ENCODE measurements around the gene EIF2B5. TPM values are rescaled to one million over a fixed set of nuclear protein-coding genes. Genes with fewer than 3 reads are reported as not detected.
"Not testable (repeated sequence)": the region's sequence is repeated elsewhere in the genome, so short reads cannot be mapped to it uniquely, and the experiment has no call there.

EIF2B5 gene
- total and polyA plus RNA-seq, 2 experiments from 2014 or later = 35.0 to 41.0 TPM

DNA sequence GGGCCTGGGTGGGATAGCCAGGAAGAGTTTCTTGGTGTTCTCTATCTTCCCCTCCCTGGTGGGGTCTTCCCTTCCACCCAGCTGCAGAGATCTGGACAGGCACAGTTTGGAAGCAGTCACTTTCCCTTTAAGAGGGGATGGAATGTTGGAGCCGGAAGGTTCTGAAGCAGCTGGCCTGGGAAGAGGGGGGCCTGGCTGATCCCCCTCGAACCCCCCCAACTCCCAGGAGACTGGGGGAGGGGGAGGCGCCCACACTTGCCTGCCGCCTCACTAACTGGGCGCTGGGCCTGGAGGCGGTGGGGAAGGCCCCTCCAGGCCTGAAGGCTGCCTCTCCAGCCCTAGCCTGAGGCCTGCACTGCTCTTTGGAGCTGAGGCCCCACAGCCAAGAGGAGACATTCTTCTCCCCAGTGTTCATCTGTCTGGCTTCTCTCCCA lies 21.4 kb downstream of the EIF2B5 start:
- Histone ChIP-seq H3K9me2 (replicated peaks; ENCODE audit: insufficient read depth) (no peaks in the 10 kb centered on the region), H3K79me2 (peaks cover 75% of the 10 kb centered on the region), H3K4me1 (ENCODE audit: insufficient read depth) (peaks cover 39% of the 10 kb centered on the region), H2AFZ (peak overlapping the region; percentile 52), H3K4me3 (peak overlapping the region; percentile 100), H3K36me3 (replicated peaks; ENCODE audit: insufficient read depth, low read depth) (no peaks in the 10 kb centered on the region), H4K20me1 (ENCODE audit: insufficient read depth, poor library complexity, severe bottlenecking) (peaks cover 46% of the 10 kb centered on the region), H3K27me3 (no peaks in the 10 kb centered on the region), H3K9me3 (ENCODE audit: low read depth) (no peaks in the 10 kb centered on the region), H3K27ac (peak overlapping the region; percentile 94), H3K4me2 (peak overlapping the region; percentile 96)
- TF ChIP-seq EZH2 (IDR thresholded peaks at IDR 0.05; ENCODE audit: borderline replicate concordance) (no peak), EZH2phosphoT487 (IDR thresholded peaks at IDR 0.05; ENCODE audit: low read depth, severe bottlenecking, unreplicated experiment) (no peak)
- TF ChIP-seq, protein P1, sequence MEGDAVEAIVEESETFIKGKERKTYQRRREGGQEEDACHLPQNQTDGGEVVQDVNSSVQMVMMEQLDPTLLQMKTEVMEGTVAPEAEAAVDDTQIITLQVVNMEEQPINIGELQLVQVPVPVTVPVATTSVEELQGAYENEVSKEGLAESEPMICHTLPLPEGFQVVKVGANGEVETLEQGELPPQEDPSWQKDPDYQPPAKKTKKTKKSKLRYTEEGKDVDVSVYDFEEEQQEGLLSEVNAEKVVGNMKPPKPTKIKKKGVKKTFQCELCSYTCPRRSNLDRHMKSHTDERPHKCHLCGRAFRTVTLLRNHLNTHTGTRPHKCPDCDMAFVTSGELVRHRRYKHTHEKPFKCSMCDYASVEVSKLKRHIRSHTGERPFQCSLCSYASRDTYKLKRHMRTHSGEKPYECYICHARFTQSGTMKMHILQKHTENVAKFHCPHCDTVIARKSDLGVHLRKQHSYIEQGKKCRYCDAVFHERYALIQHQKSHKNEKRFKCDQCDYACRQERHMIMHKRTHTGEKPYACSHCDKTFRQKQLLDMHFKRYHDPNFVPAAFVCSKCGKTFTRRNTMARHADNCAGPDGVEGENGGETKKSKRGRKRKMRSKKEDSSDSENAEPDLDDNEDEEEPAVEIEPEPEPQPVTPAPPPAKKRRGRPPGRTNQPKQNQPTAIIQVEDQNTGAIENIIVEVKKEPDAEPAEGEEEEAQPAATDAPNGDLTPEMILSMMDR (IDR thresholded peaks at IDR 0.05; ENCODE audit: poor library complexity) = no peak
- DNase-seq (ENCODE audit: low spot score) = peak; percentile 66
- 2% methylated on average over 6 of the region's 6 CpGs for WGBS (ENCODE audit: low lambda C conversion rate, missing lambda C conversion rate)

DNA sequence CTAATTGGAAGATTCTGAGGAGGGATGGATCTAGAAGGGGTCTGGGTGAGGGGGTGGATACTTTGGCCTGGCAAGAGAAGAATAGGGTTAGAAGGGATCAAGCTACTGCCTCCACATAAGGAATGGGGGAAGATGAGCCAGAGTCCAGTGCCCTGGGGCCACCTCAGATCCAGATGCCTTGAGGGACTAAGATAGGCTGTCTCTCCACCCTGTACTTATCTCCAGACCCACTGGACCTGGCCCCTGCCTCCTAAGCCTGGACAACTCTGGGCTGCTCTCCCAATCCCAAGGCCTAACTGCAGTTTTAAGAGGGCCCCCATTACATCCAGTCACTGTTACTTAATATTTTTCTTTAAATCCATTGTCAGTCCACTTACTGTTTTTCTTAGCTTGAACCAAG lies 22.0 kb downstream of the EIF2B5 start:
- TF ChIP-seq EZH2 (IDR thresholded peaks at IDR 0.05; ENCODE audit: borderline replicate concordance) (no peak), EZH2phosphoT487 (IDR thresholded peaks at IDR 0.05; ENCODE audit: low read depth, severe bottlenecking, unreplicated experiment) (no peak)
- TF ChIP-seq, protein P1 (IDR thresholded peaks at IDR 0.05; ENCODE audit: poor library complexity) = no peak
- Histone ChIP-seq H3K27ac (peak overlapping the region; percentile 94), H4K20me1 (ENCODE audit: insufficient read depth, poor library complexity, severe bottlenecking) (peaks cover 53% of the 10 kb centered on the region), H2AFZ (no peak overlapping the region), H3K4me2 (peak overlapping the region; percentile 96), H3K9me3 (ENCODE audit: low read depth) (no peaks in the 10 kb centered on the region), H3K9me2 (replicated peaks; ENCODE audit: insufficient read depth) (no peaks in the 10 kb centered on the region), H3K36me3 (replicated peaks; ENCODE audit: insufficient read depth, low read depth) (no peaks in the 10 kb centered on the region), H3K4me1 (ENCODE audit: insufficient read depth) (peaks cover 39% of the 10 kb centered on the region), H3K27me3 (no peaks in the 10 kb centered on the region), H3K4me3 (peak overlapping the region; percentile 100), H3K79me2 (peaks cover 81% of the 10 kb centered on the region)
- DNase-seq (ENCODE audit: low spot score) = no peak

DNA sequence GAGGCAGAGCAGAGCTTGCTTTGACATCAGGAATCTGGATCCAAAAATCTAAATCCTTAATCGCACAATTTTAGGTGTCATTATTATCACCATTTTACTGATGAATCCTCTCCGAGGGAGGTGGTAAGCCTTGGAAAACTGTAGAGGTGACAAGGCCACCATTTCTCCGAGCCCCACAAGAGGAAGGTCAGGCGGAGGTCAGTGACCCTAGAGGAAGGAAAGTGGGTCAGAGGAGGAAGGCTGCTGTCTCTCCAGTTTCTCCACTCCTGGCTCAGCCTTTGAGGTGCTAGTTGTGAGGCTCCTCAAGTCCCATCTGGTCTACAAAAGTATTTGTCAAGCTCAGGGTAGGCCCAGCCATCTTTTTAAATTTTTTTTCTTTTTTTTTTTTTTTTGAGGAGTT lies 23.2 kb downstream of the EIF2B5 start:
- Histone ChIP-seq H3K27ac (peak overlapping the region; percentile 4), H3K9me3 (ENCODE audit: low read depth) (no peaks in the 10 kb centered on the region), H3K4me2 (peak overlapping the region; percentile 96), H3K36me3 (replicated peaks; ENCODE audit: insufficient read depth, low read depth) (no peaks in the 10 kb centered on the region), H3K79me2 (peaks cover 88% of the 10 kb centered on the region), H4K20me1 (ENCODE audit: insufficient read depth, poor library complexity, severe bottlenecking) (peaks cover 64% of the 10 kb centered on the region), H3K9me2 (replicated peaks; ENCODE audit: insufficient read depth) (no peaks in the 10 kb centered on the region), H3K27me3 (no peaks in the 10 kb centered on the region), H3K4me3 (no peak overlapping the region), H2AFZ (no peak overlapping the region), H3K4me1 (ENCODE audit: insufficient read depth) (peaks cover 39% of the 10 kb centered on the region)
- TF ChIP-seq, protein P1 (IDR thresholded peaks at IDR 0.05; ENCODE audit: poor library complexity) = no peak
- TF ChIP-seq EZH2 (IDR thresholded peaks at IDR 0.05; ENCODE audit: borderline replicate concordance) = no peak
- TF ChIP-seq EZH2phosphoT487 (IDR thresholded peaks at IDR 0.05; ENCODE audit: low read depth, severe bottlenecking, unreplicated experiment) = no peak
- 88% methylated on average over 4 of the region's 4 CpGs for WGBS (ENCODE audit: low lambda C conversion rate, missing lambda C conversion rate)
- DNase-seq (ENCODE audit: low spot score) = no peak

DNA sequence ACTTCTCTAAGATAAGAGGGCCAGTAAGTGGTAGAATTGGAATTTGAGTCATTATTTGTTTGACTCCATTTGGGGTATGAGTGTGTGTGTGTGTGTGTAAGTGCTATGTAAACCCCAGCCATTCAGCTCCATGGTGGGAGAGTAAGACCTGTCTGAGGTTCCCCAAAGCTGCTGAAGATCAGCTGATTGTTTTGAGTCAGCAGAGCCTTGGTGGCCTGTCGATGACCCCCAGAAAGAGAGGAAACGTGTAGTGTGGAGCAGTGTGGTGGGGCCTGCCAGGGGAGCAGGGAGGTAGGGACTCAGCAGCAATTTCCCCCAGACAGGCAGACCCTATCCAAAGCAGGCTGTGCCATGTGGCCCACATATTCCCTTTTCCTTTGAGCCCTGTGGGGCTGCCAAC lies 25.3 kb downstream of the EIF2B5 start:
- no peaks in the 10 kb centered on the region for H3K27me3 ChIP-seq
- no peaks in the 10 kb centered on the region for H3K9me3 ChIP-seq (ENCODE audit: low read depth)
- H3K4me1 ChIP-seq (ENCODE audit: insufficient read depth) = peaks cover 30% of the 10 kb centered on the region
- WGBS (ENCODE audit: low lambda C conversion rate, missing lambda C conversion rate) = 58% methylated on average over 2 of the region's 2 CpGs
- no peak overlapping the region for H2AFZ ChIP-seq
- no peak for TF ChIP-seq EZH2phosphoT487 (IDR thresholded peaks at IDR 0.05; ENCODE audit: low read depth, severe bottlenecking, unreplicated experiment)
- no peak for TF ChIP-seq EZH2 (IDR thresholded peaks at IDR 0.05; ENCODE audit: borderline replicate concordance)
- TF ChIP-seq, protein P1 (IDR thresholded peaks at IDR 0.05; ENCODE audit: poor library complexity) = no peak
- H3K27ac ChIP-seq = peak overlapping the region; percentile 71
- peak overlapping the region; percentile 57 for H3K4me2 ChIP-seq
- peaks cover 73% of the 10 kb centered on the region for H4K20me1 ChIP-seq (ENCODE audit: insufficient read depth, poor library complexity, severe bottlenecking)
- H3K36me3 ChIP-seq (replicated peaks; ENCODE audit: insufficient read depth, low read depth) = no peaks in the 10 kb centered on the region
- H3K9me2 ChIP-seq (replicated peaks; ENCODE audit: insufficient read depth) = no peaks in the 10 kb centered on the region
- no peak for DNase-seq (ENCODE audit: low spot score)
- H3K79me2 ChIP-seq = peaks cover 91% of the 10 kb centered on the region
- H3K4me3 ChIP-seq = no peak overlapping the region

GRCh38 chr3:184162571-184163070 lies 27.5 kb downstream of the EIF2B5 start:
- not testable (repeated sequence) for H3K36me3 ChIP-seq (replicated peaks; ENCODE audit: insufficient read depth, low read depth); H3K9me2 ChIP-seq (replicated peaks; ENCODE audit: insufficient read depth); H3K27ac ChIP-seq; DNase-seq (ENCODE audit: low spot score); H3K4me2 ChIP-seq; H3K9me3 ChIP-seq (ENCODE audit: low read depth); H3K4me3 ChIP-seq; H2AFZ ChIP-seq; H3K27me3 ChIP-seq
- H3K79me2 ChIP-seq = peaks cover 74% of the 10 kb centered on the region
- peaks cover 25% of the 10 kb centered on the region for H3K4me1 ChIP-seq (ENCODE audit: insufficient read depth)
- H4K20me1 ChIP-seq (ENCODE audit: insufficient read depth, poor library complexity, severe bottlenecking) = peaks cover 62% of the 10 kb centered on the region
- WGBS (ENCODE audit: low lambda C conversion rate, missing lambda C conversion rate) = 89% methylated on average over 7 of the region's 8 CpGs

Data from hepatocyte (in vitro differentiated cells).